Left hindlimb (tissue), 1 donor: ENCODE measurements around the gene CCDC3.
"Not testable (repeated sequence)": the region's sequence is repeated elsewhere in the genome, so short reads cannot be mapped to it uniquely, and the experiment has no call there.

Source experiments
- DNase-seq: peaks from one replicate; pipeline ENCODE4 v3.0.0-alpha.2; 2018

Gene CCDC3

DNA sequence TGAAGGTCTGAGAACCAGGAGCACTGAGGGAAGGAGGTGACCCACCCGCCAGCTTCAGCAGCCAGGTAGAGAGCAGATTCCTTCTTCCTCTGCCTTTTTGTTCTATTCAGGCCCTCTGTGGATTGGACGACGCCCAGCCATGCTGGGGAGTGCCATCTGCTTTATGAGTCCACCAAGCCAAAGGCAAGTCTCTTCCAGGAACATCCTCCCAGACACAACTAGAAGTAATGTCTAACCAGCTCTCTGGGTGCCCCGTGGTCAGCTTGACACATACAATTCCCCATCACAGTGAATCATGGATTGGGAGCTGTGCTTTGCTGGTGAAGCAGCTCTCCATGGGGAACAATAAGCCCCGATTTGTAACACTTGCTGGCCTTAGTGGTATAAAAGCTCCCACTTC is 125.2 kb downstream of the CCDC3 start:
- DNase-seq, result no peak

- no peak for DNase-seq
These were observed 126.4 kb downstream of the CCDC3 start for GRCh38 chr10:12875100-12875499.

DNA sequence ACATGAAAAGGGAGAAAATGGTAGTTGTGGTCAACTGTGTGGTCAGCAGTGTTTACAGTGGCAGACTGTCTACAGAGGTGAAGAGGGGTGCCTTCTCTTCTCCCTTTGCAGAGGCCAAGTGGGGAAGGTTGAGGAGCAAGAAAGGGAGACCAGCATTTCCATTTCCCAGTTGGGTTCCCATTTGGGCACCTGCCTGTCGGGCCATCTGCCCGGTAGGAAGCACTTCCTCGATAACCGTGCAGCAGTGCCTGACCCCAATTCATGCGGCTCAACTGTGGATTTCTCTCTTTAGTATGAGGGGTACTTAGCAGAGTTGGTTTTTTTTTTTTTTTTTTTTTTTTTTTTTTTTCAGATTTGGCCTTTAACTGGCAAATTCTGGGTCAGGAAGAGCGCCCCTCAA is 127.0 kb downstream of the CCDC3 start:
- DNase-seq, result no peak

- DNase-seq, result no peak
These were observed 128.3 kb downstream of the CCDC3 start for GRCh38 chr10:12873172-12873571.

DNA sequence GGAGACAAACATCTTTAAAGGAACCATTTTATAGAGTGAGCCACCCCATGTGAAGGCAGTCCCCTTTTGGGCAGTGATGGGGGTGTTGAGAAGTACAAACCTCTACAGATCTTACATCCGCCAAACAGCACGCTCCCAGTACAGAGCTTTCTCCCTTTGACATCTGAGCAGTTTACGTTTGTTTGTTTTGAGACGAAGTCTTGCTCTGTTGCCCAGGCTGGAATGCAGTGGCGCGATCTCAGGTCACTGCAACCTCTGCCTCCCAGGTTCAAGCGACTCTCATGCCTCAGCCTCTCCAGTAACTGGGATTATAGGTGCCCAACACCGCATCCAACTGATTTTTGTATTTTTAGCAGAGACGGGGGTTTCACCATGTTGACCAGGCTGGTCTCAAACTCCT is 128.9 kb downstream of the CCDC3 start:
- no peak for DNase-seq

DNA sequence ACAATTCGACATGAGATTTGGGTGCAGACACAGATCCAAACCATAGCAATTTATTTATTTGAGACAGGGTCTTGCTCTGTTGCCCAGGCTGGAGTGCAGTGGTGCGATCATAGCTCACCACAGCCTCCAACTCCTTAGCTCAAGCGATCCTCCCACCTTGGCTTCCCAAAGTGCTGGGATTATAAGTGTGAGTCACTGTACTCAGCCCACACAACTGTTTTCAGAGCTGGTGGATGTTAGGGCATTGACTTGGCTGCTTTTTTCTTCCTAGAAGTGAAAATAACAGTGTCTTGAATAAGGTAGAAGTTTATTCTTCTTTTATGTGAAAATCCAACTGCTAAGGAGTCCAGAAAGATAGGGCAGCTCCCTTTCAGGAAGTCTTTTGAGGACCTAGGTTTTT is 132.1 kb downstream of the CCDC3 start:
- DNase-seq, result no peak

DNA sequence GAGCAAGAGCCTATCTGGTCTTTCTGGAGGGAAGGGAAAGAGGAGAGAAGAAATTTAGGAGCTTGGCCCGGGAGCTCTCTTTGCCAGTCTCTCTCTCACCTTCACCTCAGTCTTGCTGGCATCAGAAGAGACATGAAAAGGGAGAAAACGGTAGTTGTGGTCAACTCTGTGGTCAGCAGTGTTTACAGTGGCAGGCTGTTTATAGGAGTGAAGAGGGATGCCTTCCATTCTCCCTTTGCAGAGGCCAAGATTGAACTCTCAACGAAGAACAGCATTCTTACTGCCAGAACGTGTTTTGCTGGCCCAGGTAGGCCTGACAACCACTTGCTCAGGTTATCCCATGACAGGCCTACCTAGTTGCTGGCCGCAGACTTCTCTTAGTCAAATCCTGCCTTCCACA is 133.3 kb downstream of the CCDC3 start:
- no peak for DNase-seq

DNA sequence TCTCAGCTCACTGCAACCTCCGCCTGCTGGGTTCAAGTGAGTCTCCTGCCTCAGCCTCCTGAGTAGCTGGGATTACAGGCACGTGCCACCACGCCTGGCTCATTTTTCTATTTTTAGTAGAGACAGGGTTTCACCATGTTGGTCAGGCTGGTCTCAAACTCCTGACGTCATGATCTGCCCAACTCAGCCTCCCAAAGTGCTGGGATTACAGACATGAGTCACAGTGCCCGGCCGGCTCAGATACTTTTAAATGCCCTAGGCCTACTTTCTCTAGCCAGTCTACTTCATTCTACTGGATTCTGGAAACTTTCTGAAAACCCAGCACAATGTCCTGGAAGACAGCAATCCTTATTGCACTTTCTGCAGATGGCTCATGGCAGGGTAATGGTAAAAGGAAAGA is 136.0 kb downstream of the CCDC3 start:
- DNase-seq, result not testable (repeated sequence)

DNA sequence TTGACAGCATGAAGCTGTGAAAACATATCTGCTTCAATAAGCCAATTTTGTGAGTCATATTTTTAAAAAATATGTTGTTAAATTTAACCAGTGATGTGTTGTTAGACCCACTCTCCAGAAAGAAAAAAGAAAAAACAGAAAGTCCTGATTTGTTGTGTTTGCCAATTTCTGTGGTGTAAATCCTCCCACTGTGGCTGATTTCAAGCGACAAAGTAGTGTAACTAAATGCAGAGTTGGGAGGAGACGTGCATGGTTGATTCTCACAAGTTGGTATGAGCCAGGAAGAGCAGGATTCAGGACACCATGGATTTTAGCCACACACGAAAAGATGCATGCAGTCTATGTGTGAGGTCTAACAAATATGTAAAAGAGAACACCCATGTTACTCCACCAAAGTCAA is 139.1 kb downstream of the CCDC3 start:
- DNase-seq, result no peak

DNA sequence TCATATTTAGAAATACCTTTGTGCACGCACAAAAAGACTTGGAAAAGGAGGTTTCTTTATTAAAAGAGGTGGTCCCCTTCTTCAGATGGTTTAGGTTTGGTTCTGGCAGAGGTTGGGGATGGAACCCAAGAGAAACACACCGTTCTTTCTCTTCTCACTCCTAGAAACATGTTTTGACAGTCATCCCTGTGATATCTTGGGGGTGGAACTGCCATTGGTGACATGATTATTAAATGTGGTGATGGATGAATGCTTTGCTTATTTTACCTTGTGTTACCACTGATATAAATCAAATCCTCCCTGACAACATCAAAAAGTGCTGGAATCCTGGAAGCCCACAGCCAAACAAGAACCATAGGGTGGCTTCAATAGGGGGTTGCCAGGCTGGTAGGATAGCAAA is 146.5 kb downstream of the CCDC3 start:
- no peak for DNase-seq

- DNase-seq, result no peak
These were observed 148.8 kb downstream of the CCDC3 start for GRCh38 chr10:12852687-12853086.

GRCh38 chr10:12849319-12850181 is 152.0 kb downstream of the CCDC3 start:
- peak; percentile 47 for DNase-seq

- DNase-seq, result no peak
These were observed 152.9 kb downstream of the CCDC3 start for GRCh38 chr10:12848439-12849173.

DNA sequence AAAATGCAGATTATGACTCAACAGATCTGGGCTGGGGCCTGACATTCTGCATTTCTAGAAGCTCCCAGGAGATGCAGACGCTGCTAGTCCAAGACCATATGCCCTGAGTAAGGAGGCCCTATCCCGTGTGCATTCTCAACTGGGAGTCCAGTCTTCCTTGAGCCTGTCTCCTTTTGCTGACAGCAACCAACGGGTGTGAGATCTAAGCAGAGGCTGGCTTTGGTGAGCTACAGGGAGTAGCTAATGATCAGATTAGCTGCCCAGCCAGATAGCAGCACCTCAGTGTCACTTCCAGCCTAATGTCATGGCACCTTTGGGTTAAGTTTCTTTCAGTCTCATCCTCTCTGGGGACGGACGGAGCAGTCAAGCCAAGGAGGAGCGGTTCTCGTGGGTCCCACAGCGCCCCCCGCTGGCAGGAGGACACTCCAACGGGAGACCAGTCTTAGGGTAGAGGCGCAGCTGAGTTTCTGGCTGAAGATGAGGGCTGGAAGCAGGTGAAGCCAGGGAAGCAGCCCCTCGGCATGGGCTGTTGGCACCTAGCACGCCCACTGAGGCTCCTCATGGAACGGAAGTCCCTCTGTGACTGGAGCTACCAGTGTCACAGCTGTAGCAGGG is 154.0 kb downstream of the CCDC3 start:
- DNase-seq, result no peak

DNA sequence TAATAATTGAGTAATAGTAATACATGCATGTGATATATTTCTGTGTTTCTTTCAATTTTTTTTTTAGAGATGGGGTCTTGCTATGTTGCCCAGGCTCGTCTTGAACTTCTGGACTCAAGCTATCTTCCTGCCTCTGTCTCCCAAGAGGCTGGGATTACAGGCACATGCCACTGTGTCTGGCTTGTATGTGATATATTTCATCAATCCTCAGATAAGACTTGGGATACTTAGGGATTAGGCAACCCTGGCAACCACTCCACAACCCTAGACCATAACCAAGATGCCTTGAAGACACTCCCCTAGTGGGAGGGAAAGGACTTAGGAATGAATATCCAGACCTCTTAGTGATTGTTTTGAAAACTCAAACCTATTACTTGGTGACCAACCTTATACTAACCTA is 154.8 kb downstream of the CCDC3 start:
- no peak for DNase-seq
